Hepatocyte (in vitro differentiated cells): ENCODE measurements around the gene EFNB1. TPM values are rescaled to one million over a fixed set of nuclear protein-coding genes. Genes with fewer than 3 reads are reported as not detected.

Experiments
- DNase-seq: peaks from one replicate; pipeline ENCODE4 v3.0.0-alpha.2; 2016; ENCODE audit warnings: low spot score
- H2AFZ ChIP-seq: fragments of 200-600 bp; sonication (generic); 2 replicates; pipeline ENCODE4 v1.6.0; 2016; ENCODE audit warnings: antibody characterized with exemption, mild to moderate bottlenecking
- H3K27ac ChIP-seq: fragments of 200-600 bp; sonication (generic); 2 replicates; pipeline ENCODE4 v1.5.1; 2016; ENCODE audit warnings: mild to moderate bottlenecking
- H3K27me3 ChIP-seq: fragments of 200-600 bp; sonication (generic); 2 replicates; pipeline ENCODE4 v1.6.1; 2016
- H3K36me3 ChIP-seq: fragments of 200-600 bp; sonication (generic); replicated peaks from 2 replicates; pipeline ENCODE4 v1.5.1; 2016; ENCODE audit warnings: low read depth; ENCODE audit not compliant: insufficient read depth
- H3K4me1 ChIP-seq: fragments of 200-600 bp; sonication (generic); 2 replicates; pipeline ENCODE4 v1.5.1; 2016; ENCODE audit warnings: mild to moderate bottlenecking, moderate library complexity; ENCODE audit not compliant: insufficient read depth
- H3K4me2 ChIP-seq: fragments of 200-600 bp; sonication (generic); 2 replicates; pipeline ENCODE4 v1.6.0; 2016
- H3K4me3 ChIP-seq: fragments of 200-600 bp; sonication (generic); 2 replicates; pipeline ENCODE4 v1.5.1; 2016; ENCODE audit warnings: mild to moderate bottlenecking
- H3K79me2 ChIP-seq: fragments of 200-600 bp; sonication (generic); 2 replicates; pipeline ENCODE4 v1.6.0; 2017; ENCODE audit warnings: mild to moderate bottlenecking
- H3K9me2 ChIP-seq: fragments of 200-600 bp; sonication (generic); replicated peaks from 2 replicates; pipeline ENCODE4 v1.6.0; 2017; ENCODE audit warnings: mild to moderate bottlenecking; ENCODE audit not compliant: insufficient read depth
- H3K9me3 ChIP-seq: fragments of 200-600 bp; sonication (generic); 2 replicates; pipeline ENCODE4 v1.5.1; 2016; ENCODE audit warnings: low read depth, mild to moderate bottlenecking
- H4K20me1 ChIP-seq: fragments of 200-600 bp; sonication (generic); 2 replicates; pipeline ENCODE4 v1.6.0; 2016; ENCODE audit warnings: mild to moderate bottlenecking; ENCODE audit not compliant: insufficient read depth, poor library complexity, severe bottlenecking
- EZH2 ChIP-seq: fragments of 200-600 bp; sonication (generic); IDR thresholded peaks from 2 replicates; pipeline ENCODE4 v1.6.1; 2016; ENCODE audit warnings: antibody characterized with exemption, mild to moderate bottlenecking, borderline replicate concordance
- EZH2phosphoT487 ChIP-seq: fragments of 200-600 bp; sonication (generic); IDR thresholded peaks from one replicate; pipeline ENCODE4 v1.6.1; 2018; ENCODE audit warnings: antibody characterized with exemption, mild to moderate bottlenecking, low read depth, moderate library complexity; ENCODE audit not compliant: unreplicated experiment, severe bottlenecking
- WGBS: methylation state at CpG from one replicate; pipeline ENCODE4 v1.1.6; 2016; ENCODE audit warnings: low lambda C conversion rate; ENCODE audit errors: missing lambda C conversion rate; 5-methylcytosine and 5-hydroxymethylcytosine counted together
- polyA plus RNA-seq: library from polyadenylated mRNA; unstranded; fragments of >200 nt; fragmentation: Nextera tagmentation; extraction: Ambion mirVana; gene quantifications from 2 replicates; pipeline ENCODE4 v1.2.1, GENCODE V29; 2016
- total RNA-seq: library from RNA; depleted of rRNA; stranded (reverse); fragments of >200 nt; gene quantifications from 2 replicates; pipeline ENCODE4 v1.2.3, GENCODE V29; 2014
- TF ChIP-seq, protein P1 (sequence below): fragments of 200-600 bp; sonication (generic); IDR thresholded peaks from 2 replicates; pipeline ENCODE4 v1.5.1; 2016; ENCODE audit warnings: antibody characterized with exemption, mild to moderate bottlenecking; ENCODE audit not compliant: poor library complexity

The EFNB1 gene
- total and polyA plus RNA-seq, 2 experiments from 2014 or later: 35.1 to 46.4 TPM

- TF ChIP-seq, protein P1, sequence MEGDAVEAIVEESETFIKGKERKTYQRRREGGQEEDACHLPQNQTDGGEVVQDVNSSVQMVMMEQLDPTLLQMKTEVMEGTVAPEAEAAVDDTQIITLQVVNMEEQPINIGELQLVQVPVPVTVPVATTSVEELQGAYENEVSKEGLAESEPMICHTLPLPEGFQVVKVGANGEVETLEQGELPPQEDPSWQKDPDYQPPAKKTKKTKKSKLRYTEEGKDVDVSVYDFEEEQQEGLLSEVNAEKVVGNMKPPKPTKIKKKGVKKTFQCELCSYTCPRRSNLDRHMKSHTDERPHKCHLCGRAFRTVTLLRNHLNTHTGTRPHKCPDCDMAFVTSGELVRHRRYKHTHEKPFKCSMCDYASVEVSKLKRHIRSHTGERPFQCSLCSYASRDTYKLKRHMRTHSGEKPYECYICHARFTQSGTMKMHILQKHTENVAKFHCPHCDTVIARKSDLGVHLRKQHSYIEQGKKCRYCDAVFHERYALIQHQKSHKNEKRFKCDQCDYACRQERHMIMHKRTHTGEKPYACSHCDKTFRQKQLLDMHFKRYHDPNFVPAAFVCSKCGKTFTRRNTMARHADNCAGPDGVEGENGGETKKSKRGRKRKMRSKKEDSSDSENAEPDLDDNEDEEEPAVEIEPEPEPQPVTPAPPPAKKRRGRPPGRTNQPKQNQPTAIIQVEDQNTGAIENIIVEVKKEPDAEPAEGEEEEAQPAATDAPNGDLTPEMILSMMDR: no peak
- TF ChIP-seq EZH2phosphoT487 (no peak), EZH2 (no peak)
Observed at GRCh38 chrX:68826113-68826980, 2.5 kb upstream of the EFNB1 start.

DNA sequence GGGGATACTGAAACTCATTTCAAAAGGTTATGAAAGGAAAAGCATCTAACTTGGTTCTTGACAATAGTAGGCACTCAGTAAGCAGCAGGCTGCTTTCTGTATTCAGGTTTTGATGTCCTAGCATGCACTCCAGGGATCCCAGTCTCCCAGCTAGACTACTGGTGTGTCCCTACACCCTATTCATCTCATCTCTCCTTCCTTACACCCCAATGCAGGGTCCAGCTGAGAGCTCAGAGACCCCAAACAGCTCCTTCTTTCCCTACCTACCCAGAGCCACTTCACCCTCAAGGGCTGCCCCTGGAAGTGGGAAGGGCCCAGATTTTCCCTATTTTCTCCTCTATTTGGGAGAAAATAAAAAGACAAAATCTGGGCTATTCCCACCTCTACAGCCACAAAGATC is 1.6 kb upstream of the EFNB1 start:
- TF ChIP-seq, protein P1: no peak
- TF ChIP-seq EZH2phosphoT487 (no peak), EZH2 (no peak)
- Histone ChIP-seq H3K4me2 (no peak overlapping the region), H4K20me1 (peaks cover 14% of the 10 kb centered on the region), H3K9me3 (no peaks in the 10 kb centered on the region), H3K4me3 (no peak overlapping the region), H3K27ac (no peak overlapping the region), H3K4me1 (no peaks in the 10 kb centered on the region), H3K79me2 (peaks cover 32% of the 10 kb centered on the region), H3K9me2 (no peaks in the 10 kb centered on the region), H3K27me3 (no peaks in the 10 kb centered on the region), H2AFZ (no peak overlapping the region), H3K36me3 (no peaks in the 10 kb centered on the region)
- DNase-seq: no peak

More at GRCh38 chrX:68826113-68826980, 2.5 kb upstream of the EFNB1 start:
- peaks cover 24% of the 10 kb centered on the region for H3K79me2 ChIP-seq
- DNase-seq: no peak
- H3K4me3 ChIP-seq: no peak overlapping the region
- no peaks in the 10 kb centered on the region for H3K4me1 ChIP-seq
- WGBS: 54% methylated on average over 10 of the region's 10 CpGs
- H3K4me2 ChIP-seq: no peak overlapping the region
- H4K20me1 ChIP-seq: peaks cover 7% of the 10 kb centered on the region
- H3K36me3 ChIP-seq: no peaks in the 10 kb centered on the region
- no peaks in the 10 kb centered on the region for H3K9me2 ChIP-seq
- no peaks in the 10 kb centered on the region for H3K9me3 ChIP-seq
- H2AFZ ChIP-seq: no peak overlapping the region
- H3K27me3 ChIP-seq: no peaks in the 10 kb centered on the region
- H3K27ac ChIP-seq: no peak overlapping the region

DNA sequence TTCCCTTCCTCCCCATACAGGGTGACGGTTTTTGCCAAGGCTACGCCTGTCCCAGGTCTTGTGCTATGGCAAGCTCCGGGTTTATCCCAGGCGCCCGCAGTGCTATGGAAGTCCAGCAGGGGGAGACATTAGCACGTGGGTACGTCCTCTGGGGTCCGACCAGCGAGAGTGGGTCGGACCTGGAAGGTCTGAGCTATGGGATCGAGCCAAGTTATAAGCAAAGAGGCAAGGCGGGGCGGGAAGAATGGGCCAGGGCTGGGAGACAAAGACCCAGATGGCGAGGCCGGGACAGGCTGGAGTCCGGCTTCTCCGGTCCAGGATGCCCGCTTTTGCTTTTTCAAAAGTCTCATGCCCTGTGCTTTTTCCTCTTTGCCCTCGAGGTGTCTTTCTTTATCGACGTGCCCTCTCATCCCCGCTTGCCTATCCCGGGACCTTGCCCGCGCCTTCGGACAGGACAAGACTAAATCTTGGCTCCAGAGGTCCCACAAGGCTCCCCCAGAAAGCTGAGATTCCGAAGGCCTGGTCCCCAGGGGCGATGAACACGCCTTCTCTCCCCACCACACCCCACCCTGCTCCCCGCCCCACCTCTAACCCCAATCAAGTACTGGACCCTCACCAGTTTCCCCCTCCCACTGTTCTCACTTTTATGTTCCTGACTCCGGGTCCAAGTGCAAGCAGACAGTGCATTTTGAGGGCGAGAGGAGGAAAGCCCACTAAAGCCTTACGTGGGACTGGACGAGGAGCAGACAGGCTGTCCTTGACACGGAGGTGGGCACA is 785 bp upstream of the EFNB1 start:
- Histone ChIP-seq H3K79me2 (peaks cover 40% of the 10 kb centered on the region), H3K4me2 (peak overlapping the region; percentile 78), H3K36me3 (no peaks in the 10 kb centered on the region), H3K4me3 (no peak overlapping the region), H3K4me1 (no peaks in the 10 kb centered on the region), H3K9me2 (no peaks in the 10 kb centered on the region), H2AFZ (no peak overlapping the region), H4K20me1 (peaks cover 22% of the 10 kb centered on the region), H3K27ac (peak overlapping the region; percentile 69), H3K27me3 (no peaks in the 10 kb centered on the region), H3K9me3 (no peaks in the 10 kb centered on the region)
- WGBS: 43% methylated on average over 33 of the region's 35 CpGs
- DNase-seq: peak; percentile 87
- no peak for TF ChIP-seq EZH2
- TF ChIP-seq, protein P1: peak; percentile 69
